ENCODE results near the gene CLEC9A.

CLEC9A gene

GRCh38 chr12:10111451-10111850, 81.0 kb downstream of the CLEC9A start:
- DNase-seq (ENCODE audit: low spot score), result no peak

- no peak for DNase-seq (ENCODE audit: low spot score)
Observed at GRCh38 chr12:10113075-10113474, 82.6 kb downstream of the CLEC9A start.

GRCh38 chr12:10113920-10114319, 83.4 kb downstream of the CLEC9A start:
- DNase-seq (ENCODE audit: low spot score), result no peak

- no peak for DNase-seq (ENCODE audit: low spot score)
Observed at GRCh38 chr12:10115311-10115710, 84.8 kb downstream of the CLEC9A start.
